HepG2 (cell line): ENCODE data around the gene UPF3A. TPM values are rescaled to one million over a fixed set of nuclear protein-coding genes. Genes with fewer than 3 reads are reported as not detected.

Experiments
- ATAC-seq: fragments of 200-7000 bp; cut with Tn5 transposase; 3 replicates; pipeline ENCODE4 v1.9.1; 2020; ENCODE audit warnings: mild to moderate bottlenecking, moderate library complexity
- BruUV-seq: library from RNA; stranded (reverse); fragments of 400-500 nt; replicated peaks from 2 replicates; lab custom pipeline; 2021; lab: Mats Ljungman, UMichigan
- CTCF ChIA-PET: fragments of 300-600 bp; formaldehyde crosslinking; extraction: SDS; loops from one replicate; lab custom pipeline; 2021; ENCODE audit warnings: low total read pairs, inconsistent platforms, low intra/inter-chr PET ratio; lab: Yijun Ruan, JAX
- POLR2A ChIA-PET: fragments of 350-600 bp; sonication (Branson Sonifier 250); formaldehyde crosslinking; loops from one replicate; lab custom pipeline; 2020; ENCODE audit warnings: antibody characterized with exemption, inconsistent platforms; lab: Yijun Ruan, JAX
- DNase-seq: peaks from one replicate; pipeline ENCODE4 v3.0.0-alpha.2; 2015; ENCODE audit warnings: low spot score
- FAIRE-seq: peaks from 3 replicates; lab custom pipeline; 2011; peaks lifted over from hg19 to GRCh38; lab: Jason Lieb, UNC
- H2AFZ ChIP-seq: one replicate; pipeline ENCODE4 v1.6.1; 2011; ENCODE audit warnings: low read length, inconsistent platforms
- H3K27ac ChIP-seq: fragments of 300-600 bp; 3 replicates; pipeline ENCODE4 v1.8.0; 2011; ENCODE audit warnings: mixed run types, mild to moderate bottlenecking, mixed read lengths, low read length, inconsistent platforms; ENCODE audit not compliant: insufficient read depth; ENCODE audit errors: extremely low read length
- H3K27me3 ChIP-seq, 2 experiments: fragments of 200-600 bp in 1 of 2; 2 replicates in 1 of 2; 3 replicates in 1 of 2; pipeline versions ENCODE4 v1.6.0 to v1.8.0; 2011; ENCODE audit warnings: low read length in 2 of 2, mild to moderate bottlenecking in 2 of 2, moderate library complexity in 2 of 2, inconsistent platforms in 1 of 2; ENCODE audit not compliant: insufficient read depth in 2 of 2, control insufficient read depth in 1 of 2
- H3K36me3 ChIP-seq, 2 experiments: fragments of 200-600 bp in 1 of 2; replicated peaks in 1 of 2; 2 replicates in 1 of 2; 3 replicates in 1 of 2; pipeline versions ENCODE4 v1.5.1 to v1.8.0; 2011; ENCODE audit warnings: low read length in 2 of 2, inconsistent platforms in 1 of 2; ENCODE audit not compliant: insufficient read depth in 2 of 2, control insufficient read depth in 1 of 2
- H3K4me1 ChIP-seq: 2 replicates; pipeline ENCODE4 v1.5.1; 2012; ENCODE audit warnings: low read length, inconsistent platforms; ENCODE audit not compliant: insufficient read depth
- H3K4me2 ChIP-seq: 2 replicates; pipeline ENCODE4 v1.6.0; 2011; ENCODE audit warnings: low read depth, low read length, inconsistent platforms
- H3K4me3 ChIP-seq, 3 experiments: fragments of 200-600 bp in 1 of 3; sonication (generic), shearing (Covaris generic) in 1 of 3; replicated peaks in 1 of 3; 2 replicates each; pipeline ENCODE4 v1.5.1; 2011 to 2016; ENCODE audit warnings: low read length in 3 of 3, inconsistent platforms in 2 of 3, low read depth in 2 of 3, mild to moderate bottlenecking in 2 of 3, control low read depth in 1 of 3, mixed read lengths in 1 of 3; ENCODE audit not compliant: insufficient read depth in 1 of 3
- H3K79me2 ChIP-seq: one replicate; pipeline ENCODE4 v1.6.1; 2011; ENCODE audit warnings: low read length, inconsistent platforms; ENCODE audit not compliant: insufficient read depth
- H3K9ac ChIP-seq: 2 replicates; pipeline ENCODE4 v1.6.0; 2011; ENCODE audit warnings: mild to moderate bottlenecking, low read depth, low read length, inconsistent platforms; ENCODE audit not compliant: insufficient read depth
- H3K9me3 ChIP-seq: 2 replicates; pipeline ENCODE4 v1.5.1; 2012; ENCODE audit warnings: mild to moderate bottlenecking, low read length
- H4K20me1 ChIP-seq: 2 replicates; pipeline ENCODE4 v1.6.0; 2011; ENCODE audit warnings: inconsistent platforms, mild to moderate bottlenecking, low read length, moderate library complexity; ENCODE audit not compliant: insufficient read depth
- NCOA5 ChIP-seq: sonication (generic); formaldehyde crosslinking; IDR thresholded peaks from 2 replicates; pipeline ENCODE4 v1.4.0; 2020; ENCODE audit warnings: missing genetic modification reagents
- TBL1XR1 ChIP-seq: fragments of 150-350 bp; IDR thresholded peaks from 2 replicates; pipeline ENCODE4 v1.6.1; 2014; ENCODE audit warnings: borderline replicate concordance, low read length; ENCODE audit not compliant: partially characterized antibody
- ZNF121 ChIP-seq: sonication (generic); formaldehyde crosslinking; IDR thresholded peaks from 2 replicates; pipeline ENCODE4 v1.5.0; 2020; ENCODE audit warnings: mild to moderate bottlenecking, missing genetic modification reagents
- ZNF605 ChIP-seq: sonication (generic); formaldehyde crosslinking; IDR thresholded peaks from 2 replicates; pipeline ENCODE4 v1.8.0; 2022; ENCODE audit warnings: mild to moderate bottlenecking, missing genetic modification reagents
- WGBS: methylation state at CpG from one replicate; pipeline ENCODE4 v1.1.6; 2017; ENCODE audit warnings: low lambda C conversion rate; 5-methylcytosine and 5-hydroxymethylcytosine counted together
- in situ Hi-C: cut with HindIII; loops from 2 replicates; pipeline ENCODE4 v1.10.0; 2017; ENCODE audit warnings: low pct_unique_long_range_greater_than_20kb; ENCODE audit not compliant: extremely low pct_ligation_motif_present
- intact Hi-C: fragments of 100-400 bp; cut with micrococcal nuclease; formaldehyde crosslinking; loops from one replicate; pipeline ENCODE4 v1.10.0; 2022; ENCODE audit not compliant: unreplicated experiment
- polyA plus RNA-seq, 8 experiments: library from polyadenylated mRNA; depleted of rRNA in 3 of 8; stranded (reverse) in 7 of 8; unstranded in 1 of 8; fragments of >200 nt; fragmentation: Illumina TruSeq in 4 of 8; extraction: Trizol in 4 of 8; gene quantifications; 2 replicates each; pipeline versions ENCODE4 v1.2.1 to v1.2.3, GENCODE V29; 2011 to 2016; ENCODE audit warnings: low read depth in 4 of 8, missing spikeins in 1 of 8, mixed read lengths in 1 of 8; ENCODE audit not compliant: insufficient read depth in 1 of 8
- total RNA-seq, 5 experiments: library from RNA; depleted of rRNA; stranded (reverse); fragments of >200 nt; fragmentation: Illumina TruSeq; extraction: Trizol; gene quantifications; 2 replicates each; pipeline ENCODE4 v1.2.3, GENCODE V29; 2016; ENCODE audit warnings: low read depth in 1 of 5
- TF ChIP-seq, protein P1 (sequence below): sonication (generic); formaldehyde crosslinking; IDR thresholded peaks from 2 replicates; pipeline ENCODE4 v1.4.0; 2020; ENCODE audit warnings: missing genetic modification reagents, mild to moderate bottlenecking, borderline replicate concordance
- TF ChIP-seq, protein P2 (sequence below): IDR thresholded peaks from 2 replicates; pipeline ENCODE4 v1.6.1; 2016; ENCODE audit warnings: missing compliant biosample characterization, missing genetic modification reagents, borderline replicate concordance
- TF ChIP-seq, protein P3 (sequence below): sonication (generic); formaldehyde crosslinking; IDR thresholded peaks from 2 replicates; pipeline ENCODE4 v1.5.0; 2020; ENCODE audit warnings: missing genetic modification reagents

UPF3A gene
- total and polyA plus RNA-seq, 2 of the 13 experiments (the other 11 are each of a cell fraction or from before 2014, with no cell fraction given): 60.2 to 63.8 TPM

DNA sequence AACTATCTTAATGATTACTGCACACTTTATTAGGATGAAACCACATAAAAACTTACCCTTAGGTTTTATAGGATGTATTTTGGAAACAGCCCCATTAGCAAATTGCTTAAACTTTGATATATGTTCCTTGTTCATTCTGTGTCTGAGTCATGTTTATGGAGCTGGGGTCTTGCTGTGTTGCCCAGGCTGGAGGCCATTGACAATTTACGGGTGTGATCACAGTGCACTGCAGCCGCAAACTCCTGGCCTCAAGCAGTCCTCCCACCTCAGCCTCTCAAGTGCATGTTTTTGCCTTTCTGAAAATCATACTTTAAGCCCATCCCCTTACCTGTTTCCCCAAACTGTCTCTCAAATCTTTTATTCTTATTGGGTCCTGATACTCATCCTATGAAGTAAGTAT, 27.7 kb downstream of the UPF3A start:
- POLR2A ChIA-PET: no interaction called here
- H3K4me2 ChIP-seq: no peak overlapping the region
- no peak for FAIRE-seq

DNA sequence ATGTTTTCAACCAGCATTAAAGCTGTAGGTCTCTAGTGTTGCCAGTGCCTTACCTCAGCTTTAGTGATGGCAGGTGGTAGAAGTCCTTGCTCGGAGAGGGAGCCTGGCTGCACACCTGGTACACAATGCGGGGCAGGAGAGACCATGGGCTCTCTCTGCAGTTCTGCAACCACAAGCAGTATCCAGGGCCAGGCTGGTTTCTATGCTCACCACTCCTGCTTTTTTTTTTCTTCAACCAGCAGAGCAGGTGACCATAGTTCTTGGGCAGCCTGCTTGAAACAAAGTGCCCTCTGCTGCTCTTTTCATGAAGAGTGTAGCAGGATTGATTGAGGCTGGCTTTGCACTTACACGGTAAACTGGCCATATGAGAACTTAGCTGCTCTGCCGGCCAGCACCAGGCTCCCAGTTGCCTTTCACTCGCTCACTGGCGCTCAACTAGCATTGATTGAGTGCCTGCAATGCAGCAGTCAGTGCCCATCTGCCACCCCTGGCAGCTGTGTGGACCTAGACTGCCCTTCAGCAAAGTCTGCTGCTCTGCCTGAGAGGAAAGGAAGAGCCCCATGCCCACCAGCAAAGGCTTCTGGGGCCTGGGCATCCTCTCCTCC, 28.5 kb downstream of the UPF3A start:
- FAIRE-seq (no peak), DNase-seq (no peak), ATAC-seq (no peak)
- H3K4me2 ChIP-seq: no peak overlapping the region
- ChIA-PET CTCF (no interaction called here), POLR2A (no interaction called here)
- no peaks in the 10 kb centered on the region; a peak in 1 of 5 replicates for H3K27me3 ChIP-seq
- no peaks in the 10 kb centered on the region for H3K9me3 ChIP-seq
- peaks cover 18% of the 10 kb centered on the region for H3K4me1 ChIP-seq
- no peak overlapping the region for H3K4me3 ChIP-seq
- TF ChIP-seq, protein P1, sequence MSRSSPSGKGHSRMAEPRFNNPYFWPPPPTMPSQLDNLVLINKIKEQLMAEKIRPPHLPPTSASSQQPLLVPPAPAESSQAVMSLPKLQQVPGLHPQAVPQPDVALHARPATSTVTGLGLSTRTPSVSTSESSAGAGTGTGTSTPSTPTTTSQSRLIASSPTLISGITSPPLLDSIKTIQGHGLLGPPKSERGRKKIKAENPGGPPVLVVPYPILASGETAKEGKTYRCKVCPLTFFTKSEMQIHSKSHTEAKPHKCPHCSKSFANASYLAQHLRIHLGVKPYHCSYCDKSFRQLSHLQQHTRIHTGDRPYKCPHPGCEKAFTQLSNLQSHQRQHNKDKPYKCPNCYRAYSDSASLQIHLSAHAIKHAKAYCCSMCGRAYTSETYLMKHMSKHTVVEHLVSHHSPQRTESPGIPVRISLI (CRISPR knock-in tag): peak; percentile 34; the same call in 1 of the 2 replicates
- no peak for TF ChIP-seq TBL1XR1
- TF ChIP-seq, protein P2, sequence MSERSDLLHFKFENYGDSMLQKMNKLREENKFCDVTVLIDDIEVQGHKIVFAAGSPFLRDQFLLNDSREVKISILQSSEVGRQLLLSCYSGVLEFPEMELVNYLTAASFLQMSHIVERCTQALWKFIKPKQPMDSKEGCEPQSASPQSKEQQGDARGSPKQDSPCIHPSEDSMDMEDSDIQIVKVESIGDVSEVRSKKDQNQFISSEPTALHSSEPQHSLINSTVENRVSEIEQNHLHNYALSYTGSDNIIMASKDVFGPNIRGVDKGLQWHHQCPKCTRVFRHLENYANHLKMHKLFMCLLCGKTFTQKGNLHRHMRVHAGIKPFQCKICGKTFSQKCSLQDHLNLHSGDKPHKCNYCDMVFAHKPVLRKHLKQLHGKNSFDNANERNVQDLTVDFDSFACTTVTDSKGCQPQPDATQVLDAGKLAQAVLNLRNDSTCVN (CRISPR knock-in tag): no peak
- H4K20me1 ChIP-seq: no peaks in the 10 kb centered on the region
- peaks cover 3% of the 10 kb centered on the region for H3K79me2 ChIP-seq
- in situ Hi-C loops: no loop called here
- H3K27ac ChIP-seq: no peak overlapping the region
- no TSS peak for BruUV-seq
- no peak overlapping the region for H2AFZ ChIP-seq
- 63% methylated on average over 6 of the region's 6 CpGs for WGBS
- peaks cover 2 to 9% of the 10 kb centered on the region in 2 experiments; a peak in 1 of 5 replicates for H3K36me3 ChIP-seq
- no peak overlapping the region for H3K9ac ChIP-seq
- intact Hi-C loops: no loop called here

More for the DNA sequence above, 27.7 kb downstream of the UPF3A start:
- H3K9me3 ChIP-seq: no peaks in the 10 kb centered on the region
- intact Hi-C loops: no loop called here
- in situ Hi-C loops: no loop called here
- H3K36me3 ChIP-seq: peaks cover 2 to 15% of the 10 kb centered on the region in 2 experiments; a peak in 2 of 5 replicates
- H2AFZ ChIP-seq: no peak overlapping the region
- no peaks in the 10 kb centered on the region; a peak in 1 of 5 replicates for H3K27me3 ChIP-seq
- peaks cover 18% of the 10 kb centered on the region for H3K4me1 ChIP-seq
- H3K4me3 ChIP-seq: no peak overlapping the region
- no peak for DNase-seq
- TF ChIP-seq, protein P3, sequence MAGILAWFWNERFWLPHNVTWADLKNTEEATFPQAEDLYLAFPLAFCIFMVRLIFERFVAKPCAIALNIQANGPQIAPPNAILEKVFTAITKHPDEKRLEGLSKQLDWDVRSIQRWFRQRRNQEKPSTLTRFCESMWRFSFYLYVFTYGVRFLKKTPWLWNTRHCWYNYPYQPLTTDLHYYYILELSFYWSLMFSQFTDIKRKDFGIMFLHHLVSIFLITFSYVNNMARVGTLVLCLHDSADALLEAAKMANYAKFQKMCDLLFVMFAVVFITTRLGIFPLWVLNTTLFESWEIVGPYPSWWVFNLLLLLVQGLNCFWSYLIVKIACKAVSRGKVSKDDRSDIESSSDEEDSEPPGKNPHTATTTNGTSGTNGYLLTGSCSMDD (CRISPR knock-in tag): no peak
- TF ChIP-seq ZNF121 (CRISPR knock-in tag) (peak; percentile 84), ZNF605 (CRISPR knock-in tag) (no peak), NCOA5 (CRISPR knock-in tag) (no peak)
- H3K9ac ChIP-seq: no peak overlapping the region
- H4K20me1 ChIP-seq: no peaks in the 10 kb centered on the region
- WGBS: 100% methylated on average over 2 of the region's 2 CpGs
- H3K27ac ChIP-seq: no peak overlapping the region
- no TSS peak for BruUV-seq
- H3K79me2 ChIP-seq: no peaks in the 10 kb centered on the region
- ATAC-seq: no peak
- CTCF ChIA-PET: no interaction called here
